HepG2 (cell line): ENCODE data around the gene PLCXD1. TPM values are rescaled to one million over a fixed set of nuclear protein-coding genes. Genes with fewer than 3 reads are reported as not detected.
A peak's percentile ranks its signal among the peaks of the same experiment; 100 is the strongest.
"Not testable (repeated sequence)": the region's sequence is repeated elsewhere in the genome, so short reads cannot be mapped to it uniquely, and the experiment has no call there.

ENCODE experiments used
- ATAC-seq: fragments of 200-7000 bp; cut with Tn5 transposase; 3 replicates; pipeline ENCODE4 v1.9.1; 2020; ENCODE audit warnings: mild to moderate bottlenecking, moderate library complexity
- BruUV-seq: library from RNA; stranded (reverse); fragments of 400-500 nt; replicated peaks from 2 replicates; lab custom pipeline; 2021; lab: Mats Ljungman, UMichigan
- CTCF ChIA-PET: fragments of 300-600 bp; formaldehyde crosslinking; extraction: SDS; loops from one replicate; lab custom pipeline; 2021; ENCODE audit warnings: low total read pairs, inconsistent platforms, low intra/inter-chr PET ratio; lab: Yijun Ruan, JAX
- POLR2A ChIA-PET: fragments of 350-600 bp; sonication (Branson Sonifier 250); formaldehyde crosslinking; loops from one replicate; lab custom pipeline; 2020; ENCODE audit warnings: antibody characterized with exemption, inconsistent platforms; lab: Yijun Ruan, JAX
- DNase-seq: peaks from one replicate; pipeline ENCODE4 v3.0.0-alpha.2; 2015; ENCODE audit warnings: low spot score
- FAIRE-seq: peaks from 3 replicates; lab custom pipeline; 2011; peaks lifted over from hg19 to GRCh38; lab: Jason Lieb, UNC
- H2AFZ ChIP-seq: one replicate; pipeline ENCODE4 v1.6.1; 2011; ENCODE audit warnings: low read length, inconsistent platforms
- H3K27ac ChIP-seq: fragments of 300-600 bp; 3 replicates; pipeline ENCODE4 v1.8.0; 2011; ENCODE audit warnings: mixed run types, mild to moderate bottlenecking, mixed read lengths, low read length, inconsistent platforms; ENCODE audit not compliant: insufficient read depth; ENCODE audit errors: extremely low read length
- H3K27me3 ChIP-seq, 2 experiments: fragments of 200-600 bp in 1 of 2; 2 replicates in 1 of 2; 3 replicates in 1 of 2; pipeline versions ENCODE4 v1.6.0 to v1.8.0; 2011; ENCODE audit warnings: low read length in 2 of 2, mild to moderate bottlenecking in 2 of 2, moderate library complexity in 2 of 2, inconsistent platforms in 1 of 2; ENCODE audit not compliant: insufficient read depth in 2 of 2, control insufficient read depth in 1 of 2
- H3K36me3 ChIP-seq, 2 experiments: fragments of 200-600 bp in 1 of 2; replicated peaks in 1 of 2; 2 replicates in 1 of 2; 3 replicates in 1 of 2; pipeline versions ENCODE4 v1.5.1 to v1.8.0; 2011; ENCODE audit warnings: low read length in 2 of 2, inconsistent platforms in 1 of 2; ENCODE audit not compliant: insufficient read depth in 2 of 2, control insufficient read depth in 1 of 2
- H3K4me1 ChIP-seq: 2 replicates; pipeline ENCODE4 v1.5.1; 2012; ENCODE audit warnings: low read length, inconsistent platforms; ENCODE audit not compliant: insufficient read depth
- H3K4me2 ChIP-seq: 2 replicates; pipeline ENCODE4 v1.6.0; 2011; ENCODE audit warnings: low read depth, low read length, inconsistent platforms
- H3K4me3 ChIP-seq, 3 experiments: fragments of 200-600 bp in 1 of 3; sonication (generic), shearing (Covaris generic) in 1 of 3; replicated peaks in 1 of 3; 2 replicates each; pipeline ENCODE4 v1.5.1; 2011 to 2016; ENCODE audit warnings: low read length in 3 of 3, inconsistent platforms in 2 of 3, low read depth in 2 of 3, mild to moderate bottlenecking in 2 of 3, control low read depth in 1 of 3, mixed read lengths in 1 of 3; ENCODE audit not compliant: insufficient read depth in 1 of 3
- H3K79me2 ChIP-seq: one replicate; pipeline ENCODE4 v1.6.1; 2011; ENCODE audit warnings: low read length, inconsistent platforms; ENCODE audit not compliant: insufficient read depth
- H3K9ac ChIP-seq: 2 replicates; pipeline ENCODE4 v1.6.0; 2011; ENCODE audit warnings: mild to moderate bottlenecking, low read depth, low read length, inconsistent platforms; ENCODE audit not compliant: insufficient read depth
- H3K9me3 ChIP-seq: 2 replicates; pipeline ENCODE4 v1.5.1; 2012; ENCODE audit warnings: mild to moderate bottlenecking, low read length
- H4K20me1 ChIP-seq: 2 replicates; pipeline ENCODE4 v1.6.0; 2011; ENCODE audit warnings: inconsistent platforms, mild to moderate bottlenecking, low read length, moderate library complexity; ENCODE audit not compliant: insufficient read depth
- AGO2 ChIP-seq: fragments of 200-400 bp; formaldehyde crosslinking; optimal IDR thresholded peaks from 2 replicates; pipeline ENCODE3; 2017; ENCODE audit warnings: mild to moderate bottlenecking, low read depth, low read length, moderate library complexity
- EP300 ChIP-seq, 3 experiments: sonication (generic) in 1 of 3; formaldehyde crosslinking in 1 of 3; IDR thresholded peaks; 2 replicates each; pipeline versions ENCODE4 v1.5.1 to v1.6.1; 2011 to 2020; ENCODE audit warnings: low read depth in 2 of 3, low read length in 2 of 3, borderline replicate concordance in 1 of 3, improper control_type of control experiment in 1 of 3, mild to moderate bottlenecking in 1 of 3, missing genetic modification reagents in 1 of 3, moderate library complexity in 1 of 3
- MED1 ChIP-seq: sonication (generic); formaldehyde crosslinking; IDR thresholded peaks from 2 replicates; pipeline ENCODE4 v1.4.0; 2020; ENCODE audit warnings: missing genetic modification reagents
- PATZ1 ChIP-seq: sonication (generic); formaldehyde crosslinking; IDR thresholded peaks from 2 replicates; pipeline ENCODE4 v1.4.0; 2020; ENCODE audit warnings: missing genetic modification reagents
- POLR2A ChIP-seq, 2 experiments: IDR thresholded peaks; 2 replicates each; pipeline ENCODE4 v1.6.1; 2011; ENCODE audit warnings: low read depth in 2 of 2, low read length in 2 of 2, mild to moderate bottlenecking in 1 of 2, moderate library complexity in 1 of 2; ENCODE audit not compliant: insufficient read depth in 1 of 2
- RARA ChIP-seq: IDR thresholded peaks from 2 replicates; pipeline ENCODE4 v1.6.1; 2016; ENCODE audit warnings: missing genetic modification reagents, missing compliant biosample characterization
- SP5 ChIP-seq: IDR thresholded peaks from 2 replicates; pipeline ENCODE4 v1.6.1; 2016; ENCODE audit warnings: low read depth, borderline replicate concordance
- STAG1 ChIP-seq: sonication (generic); formaldehyde crosslinking; IDR thresholded peaks from 2 replicates; pipeline ENCODE4 v1.4.0; 2020; ENCODE audit warnings: missing genetic modification reagents
- ZFP37 ChIP-seq: sonication (generic); formaldehyde crosslinking; IDR thresholded peaks from 2 replicates; pipeline ENCODE4 v1.4.0; 2020; ENCODE audit warnings: missing genetic modification reagents, borderline replicate concordance
- ZNF207 ChIP-seq: fragments of 450-650 bp; IDR thresholded peaks from 2 replicates; pipeline ENCODE4 v1.6.1; 2016; ENCODE audit warnings: antibody characterized with exemption, borderline replicate concordance
- ZNF687 ChIP-seq: sonication (generic); formaldehyde crosslinking; IDR thresholded peaks from 2 replicates; pipeline ENCODE4 v1.5.1; 2020; ENCODE audit warnings: mild to moderate bottlenecking, missing genetic modification reagents, moderate library complexity
- WGBS: methylation state at CpG from one replicate; pipeline ENCODE4 v1.1.6; 2017; ENCODE audit warnings: low lambda C conversion rate; 5-methylcytosine and 5-hydroxymethylcytosine counted together
- in situ Hi-C: cut with HindIII; loops from 2 replicates; pipeline ENCODE4 v1.10.0; 2017; ENCODE audit warnings: low pct_unique_long_range_greater_than_20kb; ENCODE audit not compliant: extremely low pct_ligation_motif_present
- intact Hi-C: fragments of 100-400 bp; cut with micrococcal nuclease; formaldehyde crosslinking; loops from one replicate; pipeline ENCODE4 v1.10.0; 2022; ENCODE audit not compliant: unreplicated experiment
- polyA plus RNA-seq, 8 experiments: library from polyadenylated mRNA; depleted of rRNA in 3 of 8; stranded (reverse) in 7 of 8; unstranded in 1 of 8; fragments of >200 nt; fragmentation: Illumina TruSeq in 4 of 8; extraction: Trizol in 4 of 8; gene quantifications; 2 replicates each; pipeline versions ENCODE4 v1.2.1 to v1.2.3, GENCODE V29; 2011 to 2016; ENCODE audit warnings: low read depth in 4 of 8, missing spikeins in 1 of 8, mixed read lengths in 1 of 8; ENCODE audit not compliant: insufficient read depth in 1 of 8
- total RNA-seq, 5 experiments: library from RNA; depleted of rRNA; stranded (reverse); fragments of >200 nt; fragmentation: Illumina TruSeq; extraction: Trizol; gene quantifications; 2 replicates each; pipeline ENCODE4 v1.2.3, GENCODE V29; 2016; ENCODE audit warnings: low read depth in 1 of 5
- TF ChIP-seq, protein P1 (sequence below): IDR thresholded peaks from 2 replicates; pipeline ENCODE4 v1.6.1; 2016; ENCODE audit warnings: control low read depth

The PLCXD1 gene
- total and polyA plus RNA-seq, 2 of the 13 experiments (the other 11 are each of a cell fraction or from before 2014, with no cell fraction given), result 87.7 to 153 TPM

DNA sequence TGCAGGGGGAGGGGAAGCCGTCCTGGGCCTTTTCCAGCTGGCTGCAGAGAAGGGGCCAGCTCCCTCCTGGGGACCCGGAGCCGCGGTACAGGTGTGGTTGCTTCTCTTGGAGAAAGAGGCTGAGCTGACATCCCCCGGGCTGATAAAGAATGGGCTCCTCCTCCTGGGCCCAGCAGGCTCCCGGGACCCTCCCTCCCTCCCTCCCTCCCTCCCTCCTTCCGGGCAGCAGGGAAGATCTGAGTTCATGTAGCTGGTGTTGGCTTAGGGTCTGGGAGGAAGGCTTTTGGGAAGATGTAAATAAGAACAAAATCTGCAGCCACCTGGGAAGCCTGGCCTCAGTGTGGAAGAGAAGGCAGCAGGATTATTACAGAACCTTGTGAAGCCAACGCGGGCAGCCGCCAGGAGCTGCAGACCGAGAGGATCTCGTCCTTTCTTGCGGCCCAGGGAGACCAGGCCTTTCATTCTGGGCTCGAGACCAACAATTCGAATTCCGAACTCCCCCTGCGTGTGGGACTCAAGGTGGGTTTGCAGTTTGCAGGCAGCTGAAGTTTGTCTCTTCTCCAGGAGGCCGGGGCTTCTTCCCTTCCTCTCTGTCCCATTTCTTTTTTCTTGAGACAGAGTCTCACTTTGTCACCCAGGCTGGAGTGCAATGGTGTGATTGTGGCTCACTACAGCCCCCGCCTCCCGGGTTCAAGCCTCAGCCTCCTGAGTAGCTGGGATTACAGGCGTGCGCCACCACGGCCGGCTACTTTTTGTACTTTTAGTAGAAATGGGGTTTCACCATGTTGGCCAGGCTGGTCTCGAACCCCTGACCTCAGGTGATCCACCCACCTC is at the start of gene PLCXD1 (continued):
- TF ChIP-seq ZNF687 (CRISPR knock-in tag), result peak; percentile 41; the same call in 1 of the 2 replicates
- 0 out of 2 replicates have a peak, but pooled peaks have one; percentile 7 for TF ChIP-seq STAG1 (CRISPR knock-in tag)
- TF ChIP-seq ZFP37 (CRISPR knock-in tag), result no peak
- TF ChIP-seq ZNF207, result no peak
- TF ChIP-seq SP5 (CRISPR knock-in tag), result peak; percentile 63; the same call in 1 of the 2 replicates
- peak in 1 of 2 experiments; percentile 19; a peak in 1 of 4 replicates for TF ChIP-seq POLR2A (IDR thresholded peaks at IDR 0.05; ENCODE audit: insufficient read depth in 1 of 2, low read depth in 2 of 2, low read length in 2 of 2)
- peak; percentile 34; the same call in 1 of the 2 replicates for TF ChIP-seq RARA
- 0 out of 2 replicates have a peak, but pooled peaks have one; percentile 49 for TF ChIP-seq MED1 (CRISPR knock-in tag)
- peak in 1 of 2 experiments; percentile 14; a peak in 1 of 4 replicates for TF ChIP-seq EP300 (IDR thresholded peaks at IDR 0.05; ENCODE audit: low read depth in 2 of 2, low read length in 2 of 2)
- no peak for TF ChIP-seq EP300 (CRISPR knock-in tag; IDR thresholded peaks at IDR 0.05; ENCODE audit: borderline replicate concordance)
- TF ChIP-seq PATZ1 (CRISPR knock-in tag), result peak; percentile 84
- peak; percentile 56 for TF ChIP-seq AGO2
- TF ChIP-seq, protein P1, sequence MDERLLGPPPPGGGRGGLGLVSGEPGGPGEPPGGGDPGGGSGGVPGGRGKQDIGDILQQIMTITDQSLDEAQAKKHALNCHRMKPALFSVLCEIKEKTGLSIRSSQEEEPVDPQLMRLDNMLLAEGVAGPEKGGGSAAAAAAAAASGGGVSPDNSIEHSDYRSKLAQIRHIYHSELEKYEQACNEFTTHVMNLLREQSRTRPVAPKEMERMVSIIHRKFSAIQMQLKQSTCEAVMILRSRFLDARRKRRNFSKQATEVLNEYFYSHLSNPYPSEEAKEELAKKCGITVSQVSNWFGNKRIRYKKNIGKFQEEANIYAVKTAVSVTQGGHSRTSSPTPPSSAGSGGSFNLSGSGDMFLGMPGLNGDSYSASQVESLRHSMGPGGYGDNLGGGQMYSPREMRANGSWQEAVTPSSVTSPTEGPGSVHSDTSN (CRISPR knock-in tag), result no peak

GRCh38 chrX:231637-232277 is 49.4 kb upstream of the PLCXD1 start:
- DNase-seq, H3K36me3 ChIP-seq, H3K4me2 ChIP-seq, H3K27me3 ChIP-seq, H3K9me3 ChIP-seq, in situ Hi-C loops, H4K20me1 ChIP-seq, intact Hi-C loops, H2AFZ ChIP-seq, H3K4me3 ChIP-seq, POLR2A ChIA-PET, H3K27ac ChIP-seq, H3K4me1 ChIP-seq, FAIRE-seq, BruUV-seq, CTCF ChIA-PET, H3K9ac ChIP-seq, H3K79me2 ChIP-seq: not testable (repeated sequence)
- WGBS, result no CpG with 5 or more reads among the region's 45 CpGs
- ATAC-seq, result peak; percentile 93
